Mesenchymal stem cell (in vitro differentiated cells and primary cell): ENCODE measurements around the gene PEG3.

Experiments used
- DNase-seq: peaks from one replicate; pipeline ENCODE4 v3.0.0-alpha.2; 2013
- H2AFZ ChIP-seq: one replicate; pipeline ENCODE4 v1.6.1; 2013; ENCODE audit warnings: low read depth, mild to moderate bottlenecking, control low read depth, inconsistent platforms, low read length, moderate library complexity
- H2AK5ac ChIP-seq: 2 replicates; pipeline ENCODE4 v1.6.1; 2013; ENCODE audit warnings: low read length, moderate library complexity, mild to moderate bottlenecking, inconsistent platforms; ENCODE audit not compliant: severe bottlenecking
- H2BK120ac ChIP-seq: one replicate; pipeline ENCODE4 v1.6.1; 2013; ENCODE audit warnings: low read depth, mild to moderate bottlenecking, inconsistent platforms, low read length, moderate library complexity
- H2BK12ac ChIP-seq, 2 experiments: one replicate each; pipeline ENCODE4 v1.6.1; 2013; ENCODE audit warnings: inconsistent platforms in 2 of 2, low read length in 2 of 2, mild to moderate bottlenecking in 2 of 2, moderate library complexity in 2 of 2, control low read depth in 1 of 2
- H2BK15ac ChIP-seq: one replicate; pipeline ENCODE4 v1.6.1; 2013; ENCODE audit warnings: mild to moderate bottlenecking, low read depth, inconsistent platforms; ENCODE audit not compliant: poor library complexity, severe bottlenecking
- H2BK5ac ChIP-seq: 2 replicates; pipeline ENCODE4 v1.6.1; 2013; ENCODE audit warnings: low read depth, mild to moderate bottlenecking, low read length, control low read depth, inconsistent platforms; ENCODE audit not compliant: poor library complexity, severe bottlenecking
- H3K14ac ChIP-seq, 2 experiments: one replicate each; pipeline ENCODE4 v1.6.1; 2013; ENCODE audit warnings: inconsistent platforms in 2 of 2, low read length in 2 of 2, control low read depth in 1 of 2, mild to moderate bottlenecking in 1 of 2, moderate library complexity in 1 of 2
- H3K18ac ChIP-seq, 2 experiments: one replicate each; pipeline ENCODE4 v1.6.1; 2013; ENCODE audit warnings: inconsistent platforms in 2 of 2, low read length in 2 of 2, control low read depth in 1 of 2, low read depth in 1 of 2, mild to moderate bottlenecking in 1 of 2
- H3K23ac ChIP-seq, 2 experiments: one replicate each; pipeline ENCODE4 v1.6.1; 2013; ENCODE audit warnings: inconsistent platforms in 2 of 2, low read length in 2 of 2, mild to moderate bottlenecking in 2 of 2, moderate library complexity in 2 of 2, control low read depth in 1 of 2
- H3K27ac ChIP-seq: 2 replicates; pipeline ENCODE4 v1.5.1; 2013; ENCODE audit warnings: mild to moderate bottlenecking, moderate library complexity, low read length, control low read depth, inconsistent platforms; ENCODE audit not compliant: poor library complexity, severe bottlenecking
- H3K27me3 ChIP-seq, 2 experiments: 2 replicates each; pipeline versions ENCODE4 v1.6.1 to v1.7.0; 2013; ENCODE audit warnings: low read length in 2 of 2, mild to moderate bottlenecking in 2 of 2, moderate library complexity in 2 of 2, control low read depth in 1 of 2, inconsistent platforms in 1 of 2; ENCODE audit not compliant: control insufficient read depth in 1 of 2, insufficient read depth in 1 of 2
- H3K36me3 ChIP-seq, 2 experiments: 2 replicates each; pipeline versions ENCODE4 v1.6.1 to v1.7.0; 2013; ENCODE audit warnings: low read length in 2 of 2, control low read depth in 1 of 2, inconsistent platforms in 1 of 2, low read depth in 1 of 2, mild to moderate bottlenecking in 1 of 2; ENCODE audit not compliant: insufficient read depth in 2 of 2, control insufficient read depth in 1 of 2
- H3K4ac ChIP-seq, 2 experiments: one replicate each; pipeline ENCODE4 v1.6.1; 2013; ENCODE audit warnings: inconsistent platforms in 2 of 2, low read length in 2 of 2, mild to moderate bottlenecking in 2 of 2, moderate library complexity in 2 of 2, control low read depth in 1 of 2, low read depth in 1 of 2
- H3K4me1 ChIP-seq: 2 replicates; pipeline ENCODE4 v1.6.1; 2013; ENCODE audit warnings: low read depth, low read length, control low read depth; ENCODE audit not compliant: control insufficient read depth, insufficient read depth
- H3K4me2 ChIP-seq: 2 replicates; pipeline ENCODE4 v1.6.1; 2013; ENCODE audit warnings: low read length, mild to moderate bottlenecking, inconsistent platforms; ENCODE audit not compliant: poor library complexity, severe bottlenecking
- H3K4me3 ChIP-seq, 2 experiments: 2 replicates each; pipeline versions ENCODE4 v1.5.1 to v1.7.0; 2013; ENCODE audit warnings: low read length in 2 of 2, mild to moderate bottlenecking in 2 of 2, control low read depth in 1 of 2, low read depth in 1 of 2; ENCODE audit not compliant: insufficient read depth in 1 of 2
- H3K79me1 ChIP-seq: replicated peaks from 2 replicates; pipeline ENCODE4 v1.6.1; 2013; ENCODE audit warnings: mild to moderate bottlenecking, control low read depth, low read length, inconsistent platforms; ENCODE audit not compliant: poor library complexity, severe bottlenecking
- H3K9ac ChIP-seq: 2 replicates; pipeline ENCODE4 v1.7.0; 2013; ENCODE audit warnings: mild to moderate bottlenecking, low read length, moderate library complexity
- H3K9me3 ChIP-seq: 2 replicates; pipeline ENCODE4 v1.7.0; 2013; ENCODE audit warnings: mild to moderate bottlenecking, low read length; ENCODE audit not compliant: control insufficient read depth
- H4K8ac ChIP-seq: one replicate; pipeline ENCODE4 v1.6.1; 2013; ENCODE audit warnings: inconsistent platforms, mild to moderate bottlenecking, low read length, moderate library complexity
- H4K91ac ChIP-seq: one replicate; pipeline ENCODE4 v1.6.1; 2013; ENCODE audit warnings: mild to moderate bottlenecking, low read length, inconsistent platforms
- WGBS: methylation state at CpG from one replicate; pipeline ENCODE4 v1.1.7; 2013; ENCODE audit warnings: mixed read lengths; 5-methylcytosine and 5-hydroxymethylcytosine counted together

The PEG3 gene

DNA sequence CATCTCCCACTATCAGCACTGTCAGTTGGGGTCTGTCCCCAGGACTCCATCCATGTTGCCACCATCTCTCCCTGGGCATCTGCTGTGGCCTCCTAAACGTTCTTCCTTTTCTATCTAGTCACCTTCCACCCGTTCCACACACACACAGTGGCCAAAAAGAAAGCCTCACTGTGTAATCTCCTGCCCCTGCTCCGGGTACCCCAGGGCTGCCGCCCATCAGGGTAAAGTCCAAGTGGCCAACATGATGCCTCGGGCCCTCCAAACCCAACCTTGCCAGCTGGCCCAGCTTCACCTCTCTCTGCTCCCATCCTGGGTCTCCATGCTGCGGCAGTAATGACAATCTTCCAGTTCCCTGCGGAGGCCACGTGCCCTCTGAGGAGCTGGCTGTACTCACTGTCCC, 29.4 kb upstream of the PEG3 start:
- Histone ChIP-seq H3K23ac (no peak overlapping the region), H2BK12ac (no peak overlapping the region), H4K8ac (no peak overlapping the region), H3K14ac (no peak overlapping the region), H4K91ac (no peak overlapping the region), H3K9ac (no peak overlapping the region), H3K4me1 (no peaks in the 10 kb centered on the region), H2BK15ac (no peak overlapping the region), H2BK5ac (no peak overlapping the region), H3K27me3 (no peaks in the 10 kb centered on the region), H3K4me2 (no peak overlapping the region), H3K18ac (no peak overlapping the region), H3K27ac (no peak overlapping the region), H2AK5ac (no peak overlapping the region), H3K4me3 (no peak overlapping the region), H3K36me3 (no peaks in the 10 kb centered on the region), H3K79me1 (no peaks in the 10 kb centered on the region), H2AFZ (no peak overlapping the region), H3K4ac (no peak overlapping the region), H3K9me3 (peaks cover 33% of the 10 kb centered on the region), H2BK120ac (no peak overlapping the region)
- WGBS, result 63% methylated on average over 8 of the region's 8 CpGs
- DNase-seq, result no peak

DNA sequence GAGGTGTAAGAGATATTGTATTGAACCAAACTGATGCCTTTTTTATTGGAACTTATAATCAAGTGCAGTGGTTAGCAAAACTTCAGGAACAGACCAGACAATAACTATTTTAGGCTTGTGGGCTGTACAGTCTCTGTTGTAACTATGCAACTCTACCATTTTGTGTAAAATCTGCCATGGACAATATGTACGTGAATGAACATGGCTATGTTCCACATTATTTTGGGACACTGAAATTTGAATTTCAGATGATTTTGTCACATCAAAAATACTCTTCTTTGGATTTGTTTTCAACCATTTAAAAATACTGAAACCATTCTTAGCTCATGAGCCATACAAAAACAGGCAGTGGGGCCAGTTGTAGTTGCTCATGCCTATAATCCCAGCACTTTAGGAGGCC, 27.9 kb upstream of the PEG3 start:
- Histone ChIP-seq H2AFZ (no peak overlapping the region), H3K27me3 (no peaks in the 10 kb centered on the region), H2BK120ac (no peak overlapping the region), H2BK12ac (no peak overlapping the region), H3K79me1 (no peaks in the 10 kb centered on the region), H3K18ac (no peak overlapping the region), H4K8ac (no peak overlapping the region), H3K4me2 (no peak overlapping the region), H3K23ac (no peak overlapping the region), H3K36me3 (no peaks in the 10 kb centered on the region), H3K9me3 (peaks cover 33% of the 10 kb centered on the region), H4K91ac (no peak overlapping the region), H2AK5ac (no peak overlapping the region), H3K27ac (no peak overlapping the region), H3K9ac (no peak overlapping the region), H2BK5ac (no peak overlapping the region), H3K4ac (no peak overlapping the region), H3K4me3 (no peak overlapping the region), H3K4me1 (no peaks in the 10 kb centered on the region), H3K14ac (no peak overlapping the region), H2BK15ac (no peak overlapping the region)
- 63% methylated on average over 1 of the region's 1 CpG for whole genome bisulfite sequencing
- no peak for DNase-seq

GRCh38 chr19:56866538-56866937, 26.0 kb upstream of the PEG3 start:
- Histone ChIP-seq H3K4me2 (no peak overlapping the region), H2AK5ac (no peak overlapping the region), H3K4ac (no peak overlapping the region), H3K9ac (no peak overlapping the region), H3K4me1 (no peaks in the 10 kb centered on the region), H4K91ac (no peak overlapping the region), H3K9me3 (peaks cover 34% of the 10 kb centered on the region), H3K4me3 (no peak overlapping the region), H3K36me3 (no peaks in the 10 kb centered on the region), H3K18ac (no peak overlapping the region), H2AFZ (no peak overlapping the region), H3K27me3 (no peaks in the 10 kb centered on the region), H3K79me1 (no peaks in the 10 kb centered on the region), H2BK15ac (no peak overlapping the region), H4K8ac (no peak overlapping the region), H3K27ac (no peak overlapping the region), H2BK5ac (no peak overlapping the region), H2BK12ac (no peak overlapping the region), H3K14ac (no peak overlapping the region), H2BK120ac (no peak overlapping the region), H3K23ac (no peak overlapping the region)
- no peak for DNase-seq
- 50% methylated on average over 2 of the region's 2 CpGs for WGBS

- no peaks in the 10 kb centered on the region for H3K27me3 ChIP-seq
- H2AFZ ChIP-seq, result no peak overlapping the region
- H3K4me3 ChIP-seq, result no peak overlapping the region
- DNase-seq, result no peak
- peaks cover 31% of the 10 kb centered on the region for H3K9me3 ChIP-seq
- no peak overlapping the region for H3K14ac ChIP-seq
- no peak overlapping the region for H3K23ac ChIP-seq
- H2BK120ac ChIP-seq, result no peak overlapping the region
- no peak overlapping the region for H2BK15ac ChIP-seq
- H4K91ac ChIP-seq, result no peak overlapping the region
- H3K79me1 ChIP-seq, result no peaks in the 10 kb centered on the region
- no peak overlapping the region for H3K9ac ChIP-seq
- H3K36me3 ChIP-seq, result no peaks in the 10 kb centered on the region
- no peak overlapping the region for H4K8ac ChIP-seq
- no peak overlapping the region for H2BK5ac ChIP-seq
- H3K27ac ChIP-seq, result no peak overlapping the region
- no peak overlapping the region for H2AK5ac ChIP-seq
- no peak overlapping the region for H3K18ac ChIP-seq
- no peak overlapping the region for H3K4me2 ChIP-seq
- H3K4ac ChIP-seq, result no peak overlapping the region
- WGBS, result 94% methylated on average over 47 of the region's 50 CpGs
- no peak overlapping the region for H2BK12ac ChIP-seq
- no peaks in the 10 kb centered on the region for H3K4me1 ChIP-seq
These were observed 24.1 kb upstream of the PEG3 start for GRCh38 chr19:56864443-56865125.
